GM06990 (cell line): ENCODE data around the gene PTPRN2.

Experiments used
- DNase-seq: peaks from one replicate; pipeline ENCODE4 v3.0.0-alpha.2; 2011; ENCODE audit not compliant: insufficient read length; ENCODE audit errors: extremely low read depth
- H3K27me3 ChIP-seq: replicated peaks from 2 replicates; pipeline ENCODE4 v1.6.0; 2011; ENCODE audit warnings: low read length; ENCODE audit not compliant: control insufficient read depth, insufficient read depth
- H3K36me3 ChIP-seq: 2 replicates; pipeline ENCODE4 v1.5.1; 2011; ENCODE audit warnings: low read length; ENCODE audit not compliant: control insufficient read depth, insufficient read depth
- H3K4me3 ChIP-seq: replicated peaks from 2 replicates; pipeline ENCODE4 v1.5.1; 2011; ENCODE audit warnings: low read depth, mild to moderate bottlenecking, control low read depth, low read length
- TF ChIP-seq, protein P1 (sequence below): IDR thresholded peaks from 2 replicates; pipeline ENCODE4 v1.5.1; 2011; ENCODE audit warnings: low read length, control low read depth, mild to moderate bottlenecking, inconsistent platforms; ENCODE audit not compliant: insufficient read depth, poor library complexity, severe bottlenecking

PTPRN2 gene

DNA sequence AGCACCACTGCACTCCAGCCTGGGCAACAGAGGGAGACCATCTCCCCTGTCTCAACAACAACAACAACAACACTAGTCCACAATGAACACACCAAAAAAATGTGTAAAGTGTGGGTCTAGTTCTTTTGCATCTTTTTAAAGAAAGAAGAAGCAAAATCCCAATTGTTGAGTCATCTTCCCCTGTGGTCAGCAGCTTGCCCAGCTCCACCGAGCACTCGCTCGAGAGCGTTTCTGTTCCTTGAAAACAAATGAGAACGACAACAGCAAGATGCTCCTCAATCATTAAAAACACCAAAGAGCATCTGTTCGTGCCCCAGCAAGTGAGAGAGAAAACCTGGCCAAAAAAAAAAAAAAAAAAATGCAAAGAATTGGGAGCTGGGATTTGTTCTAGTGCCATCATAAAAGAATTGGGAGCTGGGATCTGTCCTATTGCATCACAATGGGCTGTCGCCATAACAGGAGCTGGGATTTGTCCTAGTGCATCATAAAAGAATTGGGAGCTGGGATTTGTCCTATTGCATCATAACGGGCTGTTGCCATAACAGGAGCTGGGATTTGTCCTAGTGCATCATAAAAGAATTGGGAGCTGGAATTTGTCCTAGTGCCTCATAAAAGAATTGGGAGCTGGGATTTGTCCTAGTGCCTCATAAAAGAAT is 118.1 kb downstream of the PTPRN2 start:
- Histone ChIP-seq H3K4me3 (no peak overlapping the region), H3K27me3 (no peaks in the 10 kb centered on the region), H3K36me3 (no peaks in the 10 kb centered on the region)
- DNase-seq = no peak
- TF ChIP-seq, protein P1, sequence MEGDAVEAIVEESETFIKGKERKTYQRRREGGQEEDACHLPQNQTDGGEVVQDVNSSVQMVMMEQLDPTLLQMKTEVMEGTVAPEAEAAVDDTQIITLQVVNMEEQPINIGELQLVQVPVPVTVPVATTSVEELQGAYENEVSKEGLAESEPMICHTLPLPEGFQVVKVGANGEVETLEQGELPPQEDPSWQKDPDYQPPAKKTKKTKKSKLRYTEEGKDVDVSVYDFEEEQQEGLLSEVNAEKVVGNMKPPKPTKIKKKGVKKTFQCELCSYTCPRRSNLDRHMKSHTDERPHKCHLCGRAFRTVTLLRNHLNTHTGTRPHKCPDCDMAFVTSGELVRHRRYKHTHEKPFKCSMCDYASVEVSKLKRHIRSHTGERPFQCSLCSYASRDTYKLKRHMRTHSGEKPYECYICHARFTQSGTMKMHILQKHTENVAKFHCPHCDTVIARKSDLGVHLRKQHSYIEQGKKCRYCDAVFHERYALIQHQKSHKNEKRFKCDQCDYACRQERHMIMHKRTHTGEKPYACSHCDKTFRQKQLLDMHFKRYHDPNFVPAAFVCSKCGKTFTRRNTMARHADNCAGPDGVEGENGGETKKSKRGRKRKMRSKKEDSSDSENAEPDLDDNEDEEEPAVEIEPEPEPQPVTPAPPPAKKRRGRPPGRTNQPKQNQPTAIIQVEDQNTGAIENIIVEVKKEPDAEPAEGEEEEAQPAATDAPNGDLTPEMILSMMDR = no peak

- TF ChIP-seq, protein P1 = no peak
- no peak for DNase-seq
- H3K36me3 ChIP-seq = no peaks in the 10 kb centered on the region
- H3K27me3 ChIP-seq = no peaks in the 10 kb centered on the region
- no peak overlapping the region for H3K4me3 ChIP-seq
These were observed 118.8 kb downstream of the PTPRN2 start for GRCh38 chr7:158468700-158469296.

- Histone ChIP-seq H3K36me3 (no peaks in the 10 kb centered on the region), H3K27me3 (no peaks in the 10 kb centered on the region), H3K4me3 (no peak overlapping the region)
- TF ChIP-seq, protein P1 = no peak
- DNase-seq = no peak
These were observed 119.4 kb downstream of the PTPRN2 start for GRCh38 chr7:158468181-158468580.

- TF ChIP-seq, protein P1 = no peak
- Histone ChIP-seq H3K27me3 (no peaks in the 10 kb centered on the region), H3K4me3 (no peak overlapping the region), H3K36me3 (no peaks in the 10 kb centered on the region)
- no peak for DNase-seq
These were observed 120.1 kb downstream of the PTPRN2 start for GRCh38 chr7:158467562-158467961.

- Histone ChIP-seq H3K4me3 (no peak overlapping the region), H3K36me3 (no peaks in the 10 kb centered on the region), H3K27me3 (no peaks in the 10 kb centered on the region)
- TF ChIP-seq, protein P1 = no peak
- no peak for DNase-seq
These were observed 124.3 kb downstream of the PTPRN2 start for GRCh38 chr7:158463317-158463716.
